GM04504 (cell line): Measurements from ENCODE around the gene OR1J1.

Experiments used
- DNase-seq: peaks from one replicate; pipeline ENCODE4 v3.0.0-alpha.2; 2012; ENCODE audit warnings: low read depth

Gene OR1J1

GRCh38 chr9:122445155-122445749, 32.5 kb downstream of the OR1J1 start:
- peak; percentile 67 for DNase-seq

GRCh38 chr9:122444041-122444733, 33.5 kb downstream of the OR1J1 start:
- DNase-seq: peak; percentile 56

- no peak for DNase-seq
Observed at GRCh38 chr9:122442568-122442967, 35.2 kb downstream of the OR1J1 start.
